Measurements from ENCODE around the gene GEMIN7.
"Not testable (repeated sequence)": the region's sequence is repeated elsewhere in the genome, so short reads cannot be mapped to it uniquely, and the experiment has no call there.

Gene GEMIN7

GRCh38 chr19:45107621-45108150 is 28.6 kb downstream of the GEMIN7 start:
- DNase-seq: no peak

GRCh38 chr19:45110851-45111266 is 31.8 kb downstream of the GEMIN7 start:
- no peak for DNase-seq

GRCh38 chr19:45112111-45112827 is 33.2 kb downstream of the GEMIN7 start:
- DNase-seq: no peak

GRCh38 chr19:45113628-45114027 is 34.6 kb downstream of the GEMIN7 start:
- no peak for DNase-seq

- no peak for DNase-seq
Observed at GRCh38 chr19:45114116-45114515, 35.1 kb downstream of the GEMIN7 start.

GRCh38 chr19:45115809-45116615 is 37.0 kb downstream of the GEMIN7 start:
- no peak for DNase-seq

- DNase-seq: no peak
Observed at GRCh38 chr19:45117167-45117594, 38.1 kb downstream of the GEMIN7 start.

GRCh38 chr19:45117671-45118070 is 38.6 kb downstream of the GEMIN7 start:
- DNase-seq: no peak

GRCh38 chr19:45118106-45118505 is 39.0 kb downstream of the GEMIN7 start:
- no peak for DNase-seq

- DNase-seq: not testable (repeated sequence)
Observed at GRCh38 chr19:45118591-45119355, 39.7 kb downstream of the GEMIN7 start.

- DNase-seq: no peak
Observed at GRCh38 chr19:45119582-45119981, 40.5 kb downstream of the GEMIN7 start.

- no peak for DNase-seq
Observed at GRCh38 chr19:45121827-45122345, 42.8 kb downstream of the GEMIN7 start.

GRCh38 chr19:45122832-45123231 is 43.8 kb downstream of the GEMIN7 start:
- no peak for DNase-seq

- no peak for DNase-seq
Observed at GRCh38 chr19:45123440-45123850, 44.4 kb downstream of the GEMIN7 start.

- no peak for DNase-seq
Observed at GRCh38 chr19:45124021-45124420, 45.0 kb downstream of the GEMIN7 start.

- no peak for DNase-seq
Observed at GRCh38 chr19:45125360-45125759, 46.3 kb downstream of the GEMIN7 start.

GRCh38 chr19:45125975-45126493 is 47.0 kb downstream of the GEMIN7 start:
- no peak for DNase-seq

GRCh38 chr19:45126654-45127053 is 47.6 kb downstream of the GEMIN7 start:
- DNase-seq: no peak

- no peak for DNase-seq
Observed at GRCh38 chr19:45128146-45128545, 49.1 kb downstream of the GEMIN7 start.

- no peak for DNase-seq
Observed at GRCh38 chr19:45128806-45129205, 49.7 kb downstream of the GEMIN7 start.

- no peak for DNase-seq
Observed at GRCh38 chr19:45130236-45130635, 51.2 kb downstream of the GEMIN7 start.

GRCh38 chr19:45130888-45131615 is 52.0 kb downstream of the GEMIN7 start:
- no peak for DNase-seq

All from midbrain (tissue), 1 donor.